ENCODE data around the gene RPL7L1.

- no peak for TF ChIP-seq CTCF (IDR thresholded peaks at IDR 0.05; ENCODE audit: insufficient read depth, low read length)
- TF ChIP-seq POLR2AphosphoS5 (IDR thresholded peaks at IDR 0.05; ENCODE audit: low read depth) = no peak
- TF ChIP-seq GABPA (IDR thresholded peaks at IDR 0.05; ENCODE audit: low read depth) = no peak
- TF ChIP-seq, protein P1, sequence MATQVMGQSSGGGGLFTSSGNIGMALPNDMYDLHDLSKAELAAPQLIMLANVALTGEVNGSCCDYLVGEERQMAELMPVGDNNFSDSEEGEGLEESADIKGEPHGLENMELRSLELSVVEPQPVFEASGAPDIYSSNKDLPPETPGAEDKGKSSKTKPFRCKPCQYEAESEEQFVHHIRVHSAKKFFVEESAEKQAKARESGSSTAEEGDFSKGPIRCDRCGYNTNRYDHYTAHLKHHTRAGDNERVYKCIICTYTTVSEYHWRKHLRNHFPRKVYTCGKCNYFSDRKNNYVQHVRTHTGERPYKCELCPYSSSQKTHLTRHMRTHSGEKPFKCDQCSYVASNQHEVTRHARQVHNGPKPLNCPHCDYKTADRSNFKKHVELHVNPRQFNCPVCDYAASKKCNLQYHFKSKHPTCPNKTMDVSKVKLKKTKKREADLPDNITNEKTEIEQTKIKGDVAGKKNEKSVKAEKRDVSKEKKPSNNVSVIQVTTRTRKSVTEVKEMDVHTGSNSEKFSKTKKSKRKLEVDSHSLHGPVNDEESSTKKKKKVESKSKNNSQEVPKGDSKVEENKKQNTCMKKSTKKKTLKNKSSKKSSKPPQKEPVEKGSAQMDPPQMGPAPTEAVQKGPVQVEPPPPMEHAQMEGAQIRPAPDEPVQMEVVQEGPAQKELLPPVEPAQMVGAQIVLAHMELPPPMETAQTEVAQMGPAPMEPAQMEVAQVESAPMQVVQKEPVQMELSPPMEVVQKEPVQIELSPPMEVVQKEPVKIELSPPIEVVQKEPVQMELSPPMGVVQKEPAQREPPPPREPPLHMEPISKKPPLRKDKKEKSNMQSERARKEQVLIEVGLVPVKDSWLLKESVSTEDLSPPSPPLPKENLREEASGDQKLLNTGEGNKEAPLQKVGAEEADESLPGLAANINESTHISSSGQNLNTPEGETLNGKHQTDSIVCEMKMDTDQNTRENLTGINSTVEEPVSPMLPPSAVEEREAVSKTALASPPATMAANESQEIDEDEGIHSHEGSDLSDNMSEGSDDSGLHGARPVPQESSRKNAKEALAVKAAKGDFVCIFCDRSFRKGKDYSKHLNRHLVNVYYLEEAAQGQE (IDR thresholded peaks at IDR 0.05; ENCODE audit: insufficient replicate concordance, low read depth) = no peak
These were observed 27.8 kb upstream of the RPL7L1 start for GRCh38 chr6:42851599-42851998.
